ENCODE results near the gene NTN1. TPM values are rescaled to one million over a fixed set of nuclear protein-coding genes. Genes with fewer than 3 reads are reported as not detected.

NTN1 gene
- polyA plus RNA-seq, 1 donor from 2014 or later: 16.2 TPM

DNA sequence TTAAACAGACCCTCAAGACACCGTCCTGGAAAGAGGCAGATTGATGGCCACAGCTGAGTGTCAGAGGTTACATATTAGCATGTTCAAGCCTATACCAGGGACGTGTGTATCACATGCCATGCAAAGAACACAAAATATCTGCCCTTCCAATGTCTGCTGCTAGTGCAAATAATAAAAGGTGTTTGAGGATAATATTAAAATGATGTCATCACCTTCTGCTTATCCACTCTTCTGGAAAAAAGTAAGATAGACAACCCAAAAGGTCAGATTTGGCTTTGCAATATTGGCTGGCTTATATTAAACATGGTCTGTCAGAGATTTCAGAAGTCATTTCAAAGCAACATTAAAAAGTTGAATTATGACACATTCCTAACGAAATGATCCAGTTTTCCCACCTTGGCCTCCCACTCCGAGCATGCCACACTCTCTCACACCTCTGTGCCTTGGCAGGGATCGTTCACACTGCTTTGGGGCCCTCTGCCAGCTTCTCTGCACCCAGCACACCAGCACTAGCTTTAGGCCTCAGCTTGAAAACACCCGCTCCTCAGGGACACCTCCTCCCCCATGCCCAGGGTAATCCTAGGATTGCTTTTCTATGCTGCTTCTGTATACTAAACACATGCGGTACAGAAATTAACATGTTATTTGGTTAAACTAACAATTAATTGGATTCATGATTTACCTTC, 248.2 kb downstream of the NTN1 start:
- Histone ChIP-seq H3K4me2 (ENCODE audit: low read length) (no peak overlapping the region), H3K36me3 (ENCODE audit: insufficient read depth, low read length) (no peaks in the 10 kb centered on the region), H3K9me3 (ENCODE audit: low read length) (no peaks in the 10 kb centered on the region), H3K27me3 (ENCODE audit: insufficient read depth, low read depth, low read length) (no peaks in the 10 kb centered on the region), H3K9me2 (ENCODE audit: insufficient read depth, low read length) (no peaks in the 10 kb centered on the region), H3K27ac (ENCODE audit: low read length) (no peak overlapping the region), H3K79me2 (replicated peaks; ENCODE audit: insufficient read depth, low read length) (no peaks in the 10 kb centered on the region), H3K9ac (ENCODE audit: low read length) (no peak overlapping the region), H2AFZ (ENCODE audit: low read depth, low read length) (no peak overlapping the region), H3K4me3 (ENCODE audit: low read length) (no peak overlapping the region), H3F3A (ENCODE audit: insufficient read depth, low read length, poor library complexity, severe bottlenecking) (no peaks in the 10 kb centered on the region), H4K20me1 (ENCODE audit: insufficient read depth) (no peaks in the 10 kb centered on the region)
- no peak for TF ChIP-seq RAD21 (conservative IDR thresholded peaks at IDR 0.05)
- TF ChIP-seq, protein P1, sequence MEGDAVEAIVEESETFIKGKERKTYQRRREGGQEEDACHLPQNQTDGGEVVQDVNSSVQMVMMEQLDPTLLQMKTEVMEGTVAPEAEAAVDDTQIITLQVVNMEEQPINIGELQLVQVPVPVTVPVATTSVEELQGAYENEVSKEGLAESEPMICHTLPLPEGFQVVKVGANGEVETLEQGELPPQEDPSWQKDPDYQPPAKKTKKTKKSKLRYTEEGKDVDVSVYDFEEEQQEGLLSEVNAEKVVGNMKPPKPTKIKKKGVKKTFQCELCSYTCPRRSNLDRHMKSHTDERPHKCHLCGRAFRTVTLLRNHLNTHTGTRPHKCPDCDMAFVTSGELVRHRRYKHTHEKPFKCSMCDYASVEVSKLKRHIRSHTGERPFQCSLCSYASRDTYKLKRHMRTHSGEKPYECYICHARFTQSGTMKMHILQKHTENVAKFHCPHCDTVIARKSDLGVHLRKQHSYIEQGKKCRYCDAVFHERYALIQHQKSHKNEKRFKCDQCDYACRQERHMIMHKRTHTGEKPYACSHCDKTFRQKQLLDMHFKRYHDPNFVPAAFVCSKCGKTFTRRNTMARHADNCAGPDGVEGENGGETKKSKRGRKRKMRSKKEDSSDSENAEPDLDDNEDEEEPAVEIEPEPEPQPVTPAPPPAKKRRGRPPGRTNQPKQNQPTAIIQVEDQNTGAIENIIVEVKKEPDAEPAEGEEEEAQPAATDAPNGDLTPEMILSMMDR (IDR thresholded peaks at IDR 0.05; ENCODE audit: poor library complexity, severe bottlenecking): no peak
- TF ChIP-seq TAF1 (IDR thresholded peaks at IDR 0.05; ENCODE audit: low read depth): no peak
- TF ChIP-seq POLR2AphosphoS5 (IDR thresholded peaks at IDR 0.05): no peak
- no peak for TF ChIP-seq MXI1 (conservative IDR thresholded peaks at IDR 0.05; ENCODE audit: poor library complexity, severe bottlenecking)
- TF ChIP-seq SMC3 (conservative IDR thresholded peaks at IDR 0.05; ENCODE audit: poor library complexity): no peak
- no peak for TF ChIP-seq EZH2 (IDR thresholded peaks at IDR 0.05; ENCODE audit: borderline replicate concordance, insufficient read depth, low read length, poor library complexity, severe bottlenecking)
- TF ChIP-seq, protein P2, sequence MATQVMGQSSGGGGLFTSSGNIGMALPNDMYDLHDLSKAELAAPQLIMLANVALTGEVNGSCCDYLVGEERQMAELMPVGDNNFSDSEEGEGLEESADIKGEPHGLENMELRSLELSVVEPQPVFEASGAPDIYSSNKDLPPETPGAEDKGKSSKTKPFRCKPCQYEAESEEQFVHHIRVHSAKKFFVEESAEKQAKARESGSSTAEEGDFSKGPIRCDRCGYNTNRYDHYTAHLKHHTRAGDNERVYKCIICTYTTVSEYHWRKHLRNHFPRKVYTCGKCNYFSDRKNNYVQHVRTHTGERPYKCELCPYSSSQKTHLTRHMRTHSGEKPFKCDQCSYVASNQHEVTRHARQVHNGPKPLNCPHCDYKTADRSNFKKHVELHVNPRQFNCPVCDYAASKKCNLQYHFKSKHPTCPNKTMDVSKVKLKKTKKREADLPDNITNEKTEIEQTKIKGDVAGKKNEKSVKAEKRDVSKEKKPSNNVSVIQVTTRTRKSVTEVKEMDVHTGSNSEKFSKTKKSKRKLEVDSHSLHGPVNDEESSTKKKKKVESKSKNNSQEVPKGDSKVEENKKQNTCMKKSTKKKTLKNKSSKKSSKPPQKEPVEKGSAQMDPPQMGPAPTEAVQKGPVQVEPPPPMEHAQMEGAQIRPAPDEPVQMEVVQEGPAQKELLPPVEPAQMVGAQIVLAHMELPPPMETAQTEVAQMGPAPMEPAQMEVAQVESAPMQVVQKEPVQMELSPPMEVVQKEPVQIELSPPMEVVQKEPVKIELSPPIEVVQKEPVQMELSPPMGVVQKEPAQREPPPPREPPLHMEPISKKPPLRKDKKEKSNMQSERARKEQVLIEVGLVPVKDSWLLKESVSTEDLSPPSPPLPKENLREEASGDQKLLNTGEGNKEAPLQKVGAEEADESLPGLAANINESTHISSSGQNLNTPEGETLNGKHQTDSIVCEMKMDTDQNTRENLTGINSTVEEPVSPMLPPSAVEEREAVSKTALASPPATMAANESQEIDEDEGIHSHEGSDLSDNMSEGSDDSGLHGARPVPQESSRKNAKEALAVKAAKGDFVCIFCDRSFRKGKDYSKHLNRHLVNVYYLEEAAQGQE (IDR thresholded peaks at IDR 0.05; ENCODE audit: borderline replicate concordance): no peak
- no peak for TF ChIP-seq EP300 (conservative IDR thresholded peaks at IDR 0.05; ENCODE audit: poor library complexity, severe bottlenecking)

DNA sequence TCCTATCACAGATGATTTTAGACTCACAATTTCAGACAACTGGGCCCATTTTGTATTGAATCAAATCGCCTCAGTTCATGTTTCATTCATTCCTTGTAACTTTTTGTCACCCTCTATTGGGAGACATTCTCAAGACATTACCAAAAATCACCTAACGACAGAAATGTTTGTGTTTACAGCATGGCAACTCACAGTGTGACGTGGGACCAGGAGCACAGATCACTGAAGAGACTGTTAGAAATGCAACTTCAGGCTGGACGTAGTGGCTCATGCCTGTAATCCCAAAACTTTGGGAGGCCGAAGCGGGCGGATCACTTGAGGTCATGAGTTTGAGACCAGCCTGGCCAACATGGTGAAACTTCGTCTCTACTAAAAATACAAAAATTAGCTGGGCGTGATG, 249.6 kb downstream of the NTN1 start:
- no peak overlapping the region for H3K27ac ChIP-seq (ENCODE audit: low read length)
- TF ChIP-seq, protein P1 (IDR thresholded peaks at IDR 0.05; ENCODE audit: poor library complexity, severe bottlenecking): no peak
- no peak for TF ChIP-seq TAF1 (IDR thresholded peaks at IDR 0.05; ENCODE audit: low read depth)
- no peak for TF ChIP-seq RAD21 (conservative IDR thresholded peaks at IDR 0.05)
- TF ChIP-seq MXI1 (conservative IDR thresholded peaks at IDR 0.05; ENCODE audit: poor library complexity, severe bottlenecking): no peak
- TF ChIP-seq, protein P2 (IDR thresholded peaks at IDR 0.05; ENCODE audit: borderline replicate concordance): no peak
- TF ChIP-seq POLR2AphosphoS5 (IDR thresholded peaks at IDR 0.05): no peak
- no peak for TF ChIP-seq EP300 (conservative IDR thresholded peaks at IDR 0.05; ENCODE audit: poor library complexity, severe bottlenecking)
- TF ChIP-seq SMC3 (conservative IDR thresholded peaks at IDR 0.05; ENCODE audit: poor library complexity): no peak
- no peak for TF ChIP-seq EZH2 (IDR thresholded peaks at IDR 0.05; ENCODE audit: borderline replicate concordance, insufficient read depth, low read length, poor library complexity, severe bottlenecking)
- H3K9ac ChIP-seq (ENCODE audit: low read length): no peak overlapping the region
- no peaks in the 10 kb centered on the region for H3K36me3 ChIP-seq (ENCODE audit: insufficient read depth, low read length)
- no peaks in the 10 kb centered on the region for H3K79me2 ChIP-seq (replicated peaks; ENCODE audit: insufficient read depth, low read length)
- H3F3A ChIP-seq (ENCODE audit: insufficient read depth, low read length, poor library complexity, severe bottlenecking): no peaks in the 10 kb centered on the region
- no peaks in the 10 kb centered on the region for H4K20me1 ChIP-seq (ENCODE audit: insufficient read depth)
- no peaks in the 10 kb centered on the region for H3K9me2 ChIP-seq (ENCODE audit: insufficient read depth, low read length)
- no peaks in the 10 kb centered on the region for H3K9me3 ChIP-seq (ENCODE audit: low read length)
- no peak overlapping the region for H2AFZ ChIP-seq (ENCODE audit: low read depth, low read length)
- H3K4me2 ChIP-seq (ENCODE audit: low read length): no peak overlapping the region
- no peak overlapping the region for H3K4me3 ChIP-seq (ENCODE audit: low read length)
- no peaks in the 10 kb centered on the region for H3K27me3 ChIP-seq (ENCODE audit: insufficient read depth, low read depth, low read length)

All from neural cell (in vitro differentiated cells).